NCI-H2029 treated with DMSO at 0.1 percent for 48 hours (cell line): ENCODE data around the gene KIF26A.

Experiments
- DNase-seq: peaks from one replicate; lab custom pipeline; 2025; lab: John Stamatoyannopoulos, UW

KIF26A gene

DNA sequence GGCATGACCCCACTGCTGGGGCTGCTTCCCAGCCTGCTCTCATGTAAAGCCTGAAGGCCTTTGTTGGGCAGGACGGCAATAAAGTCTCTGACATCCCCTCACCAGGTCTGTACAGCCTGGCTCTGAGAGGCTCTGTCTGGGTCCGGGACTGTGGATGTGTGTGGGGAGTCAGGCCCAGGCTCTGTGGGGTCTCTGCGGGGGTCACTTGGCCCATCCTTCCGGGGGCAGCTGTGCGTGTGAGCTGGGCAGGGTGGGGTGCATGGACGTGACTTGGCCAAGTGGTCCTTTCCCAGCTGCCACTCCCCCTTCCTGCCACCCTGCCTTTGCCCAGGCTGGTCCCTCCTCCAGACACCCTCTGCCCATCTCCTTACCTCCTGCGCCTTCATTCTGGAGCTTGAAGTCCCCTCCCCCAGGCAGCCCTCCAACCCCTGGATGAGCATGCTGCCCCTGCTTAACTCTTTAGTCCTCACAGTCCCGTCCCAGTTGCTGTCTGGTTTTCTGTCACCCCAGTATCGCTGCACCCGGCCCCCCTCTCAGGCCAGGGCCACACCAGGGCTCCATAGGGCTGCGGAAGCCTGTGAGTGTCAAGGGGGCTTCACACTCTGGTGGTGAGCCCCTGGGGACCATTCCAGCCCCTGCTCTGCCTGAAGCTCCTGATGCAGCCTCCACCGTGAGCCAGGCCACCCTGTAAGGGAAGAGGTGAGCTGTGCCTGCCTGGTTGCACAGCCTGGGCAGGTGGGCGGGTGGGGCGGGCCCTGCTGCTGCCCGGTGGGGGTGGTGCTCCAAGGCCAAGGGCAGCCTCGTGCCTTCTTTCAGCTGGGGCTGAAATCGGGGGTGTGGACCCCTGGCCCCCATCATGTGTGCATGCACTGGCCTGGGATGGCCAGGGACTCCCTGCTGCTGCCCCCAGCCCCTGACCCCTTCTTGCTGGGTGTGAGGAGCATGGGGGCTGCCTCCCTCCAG, 25.5 kb upstream of the KIF26A start:
- DNase-seq = no peak

DNA sequence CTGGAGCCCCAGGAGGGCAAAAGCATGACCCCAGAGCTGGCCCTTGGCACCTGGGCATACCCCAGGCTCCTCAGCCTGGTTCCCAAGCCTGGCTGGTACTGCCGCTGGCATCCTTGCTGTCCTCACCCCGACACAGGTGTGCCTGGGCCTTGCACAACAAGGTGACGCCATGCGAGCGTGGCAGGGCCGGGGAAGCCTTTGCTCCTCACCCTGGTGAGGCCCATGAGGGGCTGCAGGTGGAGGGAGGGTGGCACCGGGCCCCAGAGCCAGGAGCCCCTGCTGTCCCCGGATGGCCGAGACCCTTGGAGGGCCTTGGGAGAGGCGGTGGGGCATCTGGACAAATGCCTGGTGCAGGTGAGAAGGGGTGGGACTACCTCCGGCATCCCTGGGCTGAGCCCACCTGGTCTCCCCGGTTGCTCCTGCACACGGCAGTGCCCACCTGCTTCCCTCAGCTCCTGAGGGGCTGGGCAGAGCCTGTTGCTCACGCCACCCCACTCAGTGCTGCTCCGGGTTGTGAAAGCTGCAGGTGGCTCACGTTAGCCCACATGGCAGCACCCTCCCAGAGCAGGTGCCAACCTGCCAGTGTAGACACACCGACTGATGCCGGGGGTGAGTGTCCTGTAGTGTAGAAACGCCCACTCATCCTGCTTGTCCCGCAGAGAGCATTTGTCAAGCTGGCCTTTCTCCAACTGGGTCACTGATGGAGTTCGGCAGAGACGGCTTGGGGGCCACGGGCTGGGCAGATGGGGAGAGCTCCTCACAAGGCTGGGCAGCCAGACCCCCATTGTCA, 24.6 kb upstream of the KIF26A start:
- DNase-seq = no peak

DNA sequence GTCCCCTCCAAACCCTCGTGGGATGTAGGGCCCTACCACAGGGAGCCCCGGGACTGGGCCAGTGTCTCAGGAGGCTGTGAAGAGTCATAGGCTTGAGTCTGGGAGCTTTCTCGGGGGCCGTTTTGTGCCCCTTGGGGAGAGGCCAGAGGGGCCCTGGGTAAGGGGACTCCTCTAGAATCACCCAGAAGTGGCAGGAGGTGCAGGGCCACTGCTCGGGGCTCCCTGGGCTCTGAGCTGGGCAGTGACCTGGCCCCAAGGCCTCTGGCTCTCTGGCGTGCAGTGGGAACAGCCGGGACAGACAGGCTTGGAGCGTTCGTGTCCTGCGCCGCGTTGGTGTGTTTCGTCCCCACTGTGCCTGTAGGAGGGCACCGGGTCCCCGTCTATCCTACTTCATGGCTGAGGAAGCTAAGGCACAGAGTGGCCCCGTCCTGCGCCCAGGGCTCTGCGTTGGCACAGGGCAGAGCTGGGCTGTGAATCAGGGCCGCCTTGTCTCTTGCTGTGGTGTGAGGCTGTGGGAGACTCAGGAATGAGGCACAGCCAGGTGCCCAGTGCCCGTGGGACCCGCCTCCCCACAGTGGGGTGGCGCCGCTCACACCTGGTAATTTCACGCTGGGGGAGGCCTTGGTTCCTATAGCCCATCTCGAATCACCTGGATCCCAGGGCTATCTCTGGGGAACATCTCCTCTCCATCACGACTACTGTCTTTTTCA, 23.8 kb upstream of the KIF26A start:
- DNase-seq = no peak

DNA sequence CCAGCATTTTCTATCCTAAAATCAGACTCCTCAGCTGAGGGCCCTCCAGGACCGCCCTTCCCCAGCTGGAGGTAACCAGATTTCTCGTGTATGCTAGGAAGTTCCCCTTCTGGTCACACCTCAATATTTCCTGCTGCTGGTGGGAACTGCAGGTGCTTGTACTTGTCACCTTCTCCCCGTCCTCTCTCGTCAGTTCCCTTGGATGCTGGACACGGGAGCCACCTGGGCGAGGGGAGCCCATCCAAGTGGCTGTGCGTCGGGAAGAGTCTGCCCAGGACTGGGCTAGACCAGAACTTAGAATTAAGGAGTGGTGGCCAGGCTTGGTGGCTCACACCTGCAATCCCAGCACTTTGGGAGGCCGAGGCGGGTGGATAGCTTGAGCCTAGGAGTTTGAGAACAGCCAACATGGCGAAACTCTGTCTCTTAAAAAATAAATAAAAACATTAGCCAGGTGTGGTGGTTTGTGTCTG, 23.2 kb upstream of the KIF26A start:
- DNase-seq = no peak

DNA sequence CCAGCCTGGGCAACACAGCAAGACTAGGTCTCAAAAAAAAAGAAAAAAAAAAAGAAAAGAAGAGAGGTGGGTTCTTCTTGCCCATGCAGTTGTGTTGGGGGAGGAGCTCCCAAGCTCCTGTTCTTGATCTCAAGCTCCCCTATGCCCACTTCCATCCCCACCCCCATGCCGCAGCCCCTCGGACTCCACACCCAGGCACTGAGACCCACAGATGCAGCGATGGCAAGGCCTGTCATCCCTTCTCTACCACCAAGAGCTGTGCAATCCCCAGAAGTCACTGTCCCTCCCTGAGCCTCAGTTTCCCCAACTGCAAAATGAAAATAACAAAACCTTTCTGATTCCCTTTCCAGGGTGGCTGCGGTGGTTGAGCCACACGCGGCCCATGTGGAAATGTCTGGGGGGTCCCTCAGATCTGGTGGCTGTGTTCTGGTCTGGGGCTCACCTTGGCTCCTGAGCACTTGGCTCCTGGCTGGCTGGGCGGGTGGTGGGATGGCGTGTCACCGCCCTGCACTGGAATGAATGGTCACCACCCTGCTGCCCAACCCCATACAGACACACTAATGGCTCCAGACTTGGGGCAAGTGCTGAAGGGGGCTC, 22.6 kb upstream of the KIF26A start:
- no peak for DNase-seq

DNA sequence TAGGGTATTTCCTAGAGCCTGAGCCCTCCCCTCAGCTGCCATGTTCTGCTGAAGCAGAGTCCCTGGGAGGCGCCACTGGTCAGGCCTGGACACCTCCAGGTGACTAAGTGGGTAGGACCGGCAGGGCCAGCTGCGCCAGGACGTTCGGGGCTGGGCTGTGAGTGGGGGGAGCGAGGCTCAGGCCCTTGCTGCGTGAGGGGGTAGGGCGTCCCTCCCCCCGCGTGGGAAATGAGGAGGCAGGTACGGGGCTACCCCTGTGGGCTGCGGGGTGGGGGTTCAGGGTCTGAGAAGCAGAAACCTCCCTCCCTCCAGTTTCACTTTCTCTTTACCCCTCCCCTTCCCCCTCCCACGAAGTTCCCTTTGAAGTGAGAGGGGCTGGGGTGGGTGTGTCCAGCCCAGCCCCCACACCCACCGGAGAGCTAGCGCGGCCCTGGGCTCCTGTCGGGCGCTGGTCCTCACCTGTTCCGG, 22.1 kb upstream of the KIF26A start:
- DNase-seq = no peak

DNA sequence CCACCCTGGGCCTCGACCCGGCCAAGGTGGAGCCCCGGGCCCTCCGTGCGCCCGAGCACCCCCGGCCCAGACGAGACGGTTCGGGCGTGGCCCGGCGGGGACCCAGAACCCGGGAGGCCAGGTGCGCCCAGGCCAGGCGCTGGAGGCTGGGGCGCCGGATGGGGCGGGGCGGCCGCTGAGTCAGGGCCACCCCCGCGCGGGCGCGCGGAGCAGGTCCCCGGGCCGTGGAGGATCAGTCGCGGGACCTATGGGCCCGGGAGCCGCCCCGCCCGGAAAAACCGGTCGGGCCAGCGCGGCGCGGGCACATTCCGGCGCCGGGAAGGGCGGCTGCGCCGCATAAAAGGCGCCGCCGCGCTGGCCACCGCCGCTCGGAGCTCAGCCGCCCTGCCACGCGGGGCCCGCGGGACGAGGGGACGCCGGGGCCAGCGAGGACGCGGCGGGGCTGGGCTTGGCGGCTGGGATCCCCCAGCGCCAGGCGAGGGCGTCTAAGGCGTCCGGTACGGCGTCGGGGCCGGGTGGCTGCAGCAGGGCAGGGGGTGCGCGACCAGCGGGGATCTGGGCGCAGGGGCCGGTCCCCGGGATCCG, 21.5 kb upstream of the KIF26A start:
- no peak for DNase-seq

DNA sequence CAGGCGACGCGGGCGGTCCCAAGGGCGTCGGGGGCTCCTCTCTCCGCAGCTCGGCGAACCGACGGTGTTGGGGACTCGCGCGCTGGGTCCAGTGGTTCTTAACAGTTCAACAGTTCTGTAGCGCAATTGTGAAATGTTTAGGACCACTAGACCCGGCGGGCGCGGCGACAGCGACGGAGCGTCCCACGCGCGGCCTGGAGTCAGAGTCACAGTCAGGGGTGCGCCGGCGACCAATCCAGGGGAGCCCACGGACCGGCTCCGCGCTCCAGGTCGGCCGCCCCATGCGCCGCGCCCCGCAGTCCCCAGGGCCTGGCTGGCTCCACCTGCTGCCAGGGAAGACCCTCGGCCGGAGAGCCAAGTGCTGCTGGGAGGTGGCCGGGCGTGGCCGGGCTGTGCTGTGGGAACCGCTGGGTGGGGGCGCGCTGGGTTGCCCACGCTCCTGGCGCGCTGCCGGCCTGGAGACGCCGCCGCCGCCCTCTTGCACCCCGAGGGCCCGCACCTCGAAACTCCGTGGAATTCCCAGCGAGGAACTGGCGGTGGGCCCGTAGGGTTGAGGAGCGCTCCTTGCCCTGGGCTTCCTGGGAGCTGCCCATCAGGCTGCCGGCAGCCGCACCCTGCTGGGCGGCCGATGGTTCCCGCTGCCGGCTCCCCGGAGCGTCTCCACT, 20.9 kb upstream of the KIF26A start:
- no peak for DNase-seq

DNA sequence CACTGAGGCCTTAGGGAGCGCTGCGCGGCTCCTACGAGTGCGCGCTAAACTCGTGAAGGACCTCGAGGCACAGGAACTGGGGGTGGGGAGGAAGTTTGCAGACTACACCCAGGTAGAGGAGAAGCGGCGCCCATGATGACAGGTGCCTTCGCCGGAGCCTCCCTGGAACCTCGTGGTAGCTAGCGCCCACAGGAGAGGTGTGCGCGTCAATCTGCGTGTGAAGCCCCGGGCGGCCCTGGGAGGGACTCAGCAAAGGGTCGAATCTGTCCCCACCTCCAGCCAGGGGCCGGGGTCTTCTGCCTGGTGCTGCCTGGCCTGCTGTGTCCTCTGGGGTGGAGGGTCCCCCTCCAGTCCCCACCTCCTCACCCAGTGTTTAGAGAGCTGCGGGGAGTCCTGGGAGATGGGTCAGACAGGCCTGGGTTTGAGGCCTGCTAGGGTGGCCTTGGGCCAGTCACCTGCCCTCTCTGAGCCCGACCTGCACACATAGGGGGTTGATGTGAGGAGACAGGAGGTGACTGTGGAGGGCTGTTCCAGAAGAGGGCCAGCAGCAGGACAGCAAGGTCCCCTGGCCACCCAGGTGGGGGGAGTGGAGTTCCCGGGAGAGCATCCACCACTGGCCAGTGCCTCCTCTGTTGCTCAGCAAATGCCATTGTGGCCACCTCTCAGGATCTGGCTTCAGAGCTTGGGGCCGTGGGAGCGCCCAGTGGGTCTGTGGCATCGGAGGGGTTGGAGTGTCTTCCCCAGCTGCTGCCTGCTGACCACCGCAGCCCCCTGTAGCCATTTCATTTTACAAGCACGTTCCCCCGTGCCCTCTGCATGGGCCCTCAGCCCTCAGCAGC, 20.2 kb upstream of the KIF26A start:
- DNase-seq = no peak

DNA sequence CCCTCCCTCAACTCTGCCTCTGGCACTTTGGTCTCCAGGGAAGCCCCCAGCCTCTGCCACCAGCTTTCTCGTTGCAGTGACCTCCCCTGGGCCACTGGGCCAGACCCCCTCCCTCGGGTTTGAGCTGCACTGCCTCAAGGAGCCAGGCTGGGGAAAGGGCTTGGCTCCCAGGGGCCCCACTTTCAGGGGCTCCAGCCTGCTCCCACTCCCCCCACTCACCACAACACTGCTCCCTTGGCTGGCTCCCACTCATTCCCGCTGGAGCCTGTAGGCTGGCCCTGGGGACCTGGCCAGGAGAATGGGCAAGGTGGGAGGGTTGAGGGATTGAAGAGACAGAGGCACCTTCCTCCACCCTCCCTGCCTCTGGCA, 19.3 kb upstream of the KIF26A start:
- DNase-seq = no peak

DNA sequence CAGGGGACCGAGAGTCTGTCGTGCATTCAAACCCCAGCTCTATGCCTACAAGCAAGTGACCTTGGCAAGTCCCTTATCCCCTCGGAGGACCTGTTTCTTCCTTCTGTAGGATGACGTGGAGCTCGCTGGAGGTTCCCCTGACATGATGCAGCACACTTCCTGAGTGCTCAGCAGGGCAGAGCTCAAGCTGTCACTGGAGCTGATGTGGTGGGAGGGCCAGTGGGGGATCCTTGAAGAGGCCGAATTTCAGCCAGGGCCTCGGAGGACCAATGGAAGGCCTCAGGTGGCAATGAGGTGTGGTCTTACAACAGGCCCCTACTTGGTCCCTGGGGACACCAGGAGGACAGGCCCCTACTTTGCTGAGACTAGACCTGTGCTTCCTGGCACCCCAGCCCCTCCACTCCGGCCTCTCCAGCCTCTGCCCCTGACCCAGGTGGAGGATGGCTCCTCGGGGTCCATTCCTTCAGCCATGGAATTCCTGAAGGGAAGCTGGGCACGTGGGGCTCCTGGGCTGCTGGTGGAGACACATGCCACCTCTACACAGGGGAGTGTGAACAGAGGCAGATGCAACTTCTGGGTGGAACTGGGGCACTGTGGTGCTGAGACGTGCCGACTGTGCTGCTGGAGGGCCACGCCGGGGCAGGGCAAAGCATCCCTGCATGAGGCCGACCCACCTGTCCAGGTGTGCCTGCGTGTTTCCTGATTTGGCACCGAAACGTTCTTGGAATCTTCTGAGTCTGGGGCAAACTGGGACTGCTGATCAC, 18.7 kb upstream of the KIF26A start:
- DNase-seq = no peak

DNA sequence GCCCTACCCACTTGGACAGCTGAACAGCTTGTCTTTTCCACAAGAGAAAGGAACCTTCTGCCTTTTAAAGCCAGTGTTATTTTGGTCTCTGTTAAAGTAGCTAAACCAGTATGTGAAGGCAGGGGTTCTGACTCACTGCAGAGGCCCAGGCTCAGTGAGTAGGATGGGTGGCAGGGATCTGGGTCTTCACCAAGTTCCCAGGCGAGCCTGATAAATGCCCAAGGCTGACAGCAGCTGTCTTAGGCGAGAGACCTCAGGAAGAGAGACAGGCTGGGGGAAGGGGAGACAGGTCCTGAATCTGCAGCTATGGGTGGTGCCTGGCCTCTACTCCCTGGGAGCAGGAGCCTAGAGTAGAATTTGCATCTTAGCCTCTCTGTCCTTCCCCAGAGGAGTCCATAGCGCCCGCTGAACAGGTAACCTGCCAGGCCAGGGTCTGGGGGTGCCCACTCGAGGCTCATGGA, 18.1 kb upstream of the KIF26A start:
- no peak for DNase-seq

DNA sequence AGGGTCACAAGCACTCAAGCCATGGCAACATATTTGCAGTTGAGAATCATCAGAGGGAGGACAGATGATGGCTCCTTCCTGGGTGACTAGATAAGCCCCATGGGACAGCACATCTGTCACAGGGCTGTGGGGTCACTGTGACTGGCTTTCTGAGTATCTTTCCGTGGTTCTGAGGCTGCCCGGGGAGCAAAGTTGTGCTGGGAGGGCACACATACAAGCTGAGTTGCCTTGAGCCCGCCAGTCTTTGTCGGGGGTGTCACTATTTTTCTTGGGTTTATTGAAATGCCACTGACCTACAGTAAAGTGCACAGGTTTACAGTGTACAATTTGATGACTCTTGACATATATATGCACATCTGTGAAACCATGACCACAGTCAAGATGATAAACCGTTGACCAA, 17.2 kb upstream of the KIF26A start:
- DNase-seq = no peak

DNA sequence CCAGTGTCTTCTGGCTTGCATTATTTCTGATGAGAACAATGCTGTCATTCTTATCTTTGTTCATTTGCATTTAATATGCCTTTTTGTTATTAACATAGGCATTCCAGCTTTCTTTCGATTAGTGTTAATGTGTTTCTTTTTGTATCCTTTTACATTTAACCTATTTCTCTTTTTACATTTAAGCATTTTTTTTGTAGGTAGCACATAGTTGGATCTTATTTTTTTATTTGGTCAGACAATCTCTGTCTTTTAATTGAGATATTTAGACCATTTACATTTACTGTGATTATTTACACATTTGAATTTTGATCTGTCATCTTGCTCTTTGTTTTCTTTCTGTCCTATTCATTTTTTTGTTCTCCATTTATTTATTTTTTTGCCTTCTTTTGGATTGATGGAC, 14.5 kb upstream of the KIF26A start:
- DNase-seq = no peak

DNA sequence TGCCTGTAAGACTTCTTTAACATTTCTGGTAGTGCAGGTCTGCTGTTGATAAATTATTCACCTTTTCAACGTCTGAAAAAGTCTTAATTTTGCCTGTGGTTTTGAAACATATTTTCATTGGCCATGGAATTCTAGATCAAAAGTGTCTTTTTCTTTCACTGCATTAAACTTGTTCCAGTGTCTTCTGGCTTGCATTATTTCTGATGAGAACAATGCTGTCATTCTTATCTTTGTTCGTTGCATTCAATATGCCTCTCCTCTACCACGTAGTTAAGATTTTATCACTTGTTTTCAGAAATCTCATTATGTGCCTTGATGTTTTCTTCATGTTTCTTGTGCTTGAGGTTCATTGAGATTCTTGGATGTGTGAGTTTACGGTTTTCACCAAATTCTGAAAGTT, 13.4 kb upstream of the KIF26A start:
- DNase-seq = no peak

DNA sequence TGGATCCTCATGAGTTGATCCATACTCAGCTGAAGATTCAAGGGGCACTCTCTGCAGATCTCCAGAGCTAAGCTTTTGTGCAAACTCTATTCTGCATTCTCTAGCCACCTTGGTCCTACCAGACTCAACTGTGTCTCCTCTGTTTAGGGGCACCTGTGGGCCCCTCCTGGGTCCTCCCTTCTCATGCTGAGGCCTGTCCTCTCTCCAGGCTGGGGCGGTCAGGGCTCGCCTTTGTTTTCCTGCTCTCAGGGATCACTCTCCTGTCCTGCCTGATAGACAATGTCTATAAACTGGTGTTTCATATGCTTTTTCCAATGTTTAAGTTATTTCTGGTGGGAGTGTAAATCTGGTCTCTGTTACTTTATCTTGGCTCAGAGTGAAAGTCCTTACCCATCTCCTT, 11.6 kb upstream of the KIF26A start:
- no peak for DNase-seq

DNA sequence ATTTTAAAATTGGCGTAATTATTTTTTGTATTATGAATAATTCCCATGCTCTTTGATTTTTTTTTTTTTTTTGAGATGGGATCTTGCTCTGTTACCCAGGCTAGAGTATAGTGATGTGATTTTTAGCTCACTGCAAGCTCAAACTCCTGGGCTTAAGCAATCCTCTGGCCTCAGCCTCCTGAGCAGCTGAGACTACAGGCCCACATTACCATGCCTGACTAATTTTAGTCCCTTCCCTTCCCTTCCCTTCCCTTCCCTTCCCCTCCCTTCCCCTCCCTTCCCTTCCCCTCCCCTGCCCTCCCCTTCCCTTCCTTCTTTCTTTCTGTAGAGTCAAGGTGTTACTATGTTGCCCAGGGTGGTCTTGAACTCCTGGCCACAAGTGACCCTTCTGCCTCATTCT, 9.4 kb upstream of the KIF26A start:
- no peak for DNase-seq

DNA sequence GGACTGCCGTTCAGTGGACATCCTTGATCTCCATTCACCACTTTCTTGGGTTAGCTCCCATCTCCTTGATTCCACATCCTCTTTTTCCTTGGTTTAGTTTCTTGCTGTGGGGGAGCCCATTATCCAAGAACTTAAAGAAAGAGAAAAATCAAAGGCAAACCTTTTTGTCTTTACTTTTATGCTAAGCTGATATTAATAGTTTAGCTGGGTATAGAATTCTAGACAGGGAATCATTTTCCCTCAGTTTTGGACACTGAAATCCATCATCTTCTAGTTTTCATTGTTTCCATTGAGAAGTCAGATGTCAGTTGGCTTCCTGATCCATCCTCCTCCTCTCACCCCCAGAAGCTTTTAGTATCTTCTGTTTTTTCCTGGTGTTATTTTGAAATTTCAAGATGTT, 8.8 kb upstream of the KIF26A start:
- no peak for DNase-seq

DNA sequence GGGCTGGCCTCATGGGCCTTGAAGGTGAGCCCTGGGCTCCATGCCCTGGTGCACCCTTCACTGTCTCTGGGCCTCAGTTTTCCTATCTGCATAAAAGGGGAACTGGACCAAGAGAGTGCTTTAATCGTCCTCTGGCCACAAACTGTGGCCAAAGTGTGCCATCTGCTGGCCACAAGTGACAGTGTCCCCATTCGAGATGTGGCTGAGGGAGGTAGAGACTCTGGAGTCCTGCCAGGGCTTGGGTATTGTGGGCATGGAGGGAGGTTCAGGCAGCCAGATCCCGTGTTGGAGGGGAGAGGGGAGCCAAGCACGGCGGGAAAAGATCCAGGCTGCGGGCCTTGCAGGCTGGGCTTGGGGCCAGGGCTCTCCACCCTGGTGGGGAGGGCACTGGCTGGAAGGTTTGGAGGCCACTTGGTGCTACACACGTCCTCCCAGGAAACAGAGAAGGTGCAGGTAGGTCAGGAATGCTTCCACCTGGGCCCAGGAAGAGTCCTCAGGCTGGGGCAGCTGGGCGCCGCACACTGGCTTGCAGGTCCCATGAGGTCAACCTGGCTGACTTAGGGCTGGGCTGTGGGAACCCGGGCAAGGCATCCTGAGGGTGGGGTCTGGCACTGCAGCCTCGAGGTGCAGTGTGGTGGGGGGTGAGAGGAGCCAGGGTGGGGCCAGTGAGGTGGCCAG, 7.3 kb upstream of the KIF26A start:
- DNase-seq = peak; percentile 39
